H1 (cell line): ENCODE measurements around the gene CBARP.

Experiments
- KDM5A ChIP-seq: fragments of 200-600 bp; IDR thresholded peaks from 2 replicates; pipeline ENCODE4 v1.7.1; 2012; ENCODE audit warnings: mild to moderate bottlenecking, low read length, inconsistent platforms, mixed read lengths
- POLR2A ChIP-seq, 2 experiments: IDR thresholded peaks; 1 replicate in 1 of 2; 2 replicates in 1 of 2; pipeline ENCODE4 v1.6.1; 2011; ENCODE audit warnings: low read depth in 2 of 2, low read length in 2 of 2, mild to moderate bottlenecking in 2 of 2; ENCODE audit errors: control extremely low read depth in 1 of 2
- SIN3A ChIP-seq, 2 experiments: IDR thresholded peaks in 1 of 2; conservative IDR thresholded peaks in 1 of 2; 2 replicates each; pipeline ENCODE4 v1.6.1; 2011 to 2012; ENCODE audit warnings: low read length in 2 of 2, improper control_type of control experiment in 1 of 2, low read depth in 1 of 2, mild to moderate bottlenecking in 1 of 2
- TF ChIP-seq, protein P1 (sequence below), 3 experiments: IDR thresholded peaks; 1 replicate in 2 of 3; 2 replicates in 1 of 3; pipeline versions ENCODE4 v1.5.1 to v1.6.1; 2011; ENCODE audit warnings: low read length in 3 of 3, mild to moderate bottlenecking in 3 of 3, inconsistent platforms in 2 of 3, low read depth in 1 of 3, moderate library complexity in 1 of 3; ENCODE audit not compliant: insufficient read depth in 1 of 3; ENCODE audit errors: control extremely low read depth in 1 of 3
- TF ChIP-seq, protein P2 (sequence below): IDR thresholded peaks from 2 replicates; pipeline ENCODE4 v1.6.1; 2012; ENCODE audit warnings: low read length, inconsistent platforms

- TF ChIP-seq KDM5A (no peak), SIN3A (conservative IDR thresholded peaks at IDR 0.05 in 1 of 2, IDR thresholded peaks at IDR 0.05 in 1 of 2; ENCODE audit: low read depth in 1 of 2, low read length in 2 of 2) (no peak), POLR2A (IDR thresholded peaks at IDR 0.05; ENCODE audit: control extremely low read depth in 1 of 2, low read depth in 2 of 2, low read length in 2 of 2) (no peak)
- TF ChIP-seq, protein P1, sequence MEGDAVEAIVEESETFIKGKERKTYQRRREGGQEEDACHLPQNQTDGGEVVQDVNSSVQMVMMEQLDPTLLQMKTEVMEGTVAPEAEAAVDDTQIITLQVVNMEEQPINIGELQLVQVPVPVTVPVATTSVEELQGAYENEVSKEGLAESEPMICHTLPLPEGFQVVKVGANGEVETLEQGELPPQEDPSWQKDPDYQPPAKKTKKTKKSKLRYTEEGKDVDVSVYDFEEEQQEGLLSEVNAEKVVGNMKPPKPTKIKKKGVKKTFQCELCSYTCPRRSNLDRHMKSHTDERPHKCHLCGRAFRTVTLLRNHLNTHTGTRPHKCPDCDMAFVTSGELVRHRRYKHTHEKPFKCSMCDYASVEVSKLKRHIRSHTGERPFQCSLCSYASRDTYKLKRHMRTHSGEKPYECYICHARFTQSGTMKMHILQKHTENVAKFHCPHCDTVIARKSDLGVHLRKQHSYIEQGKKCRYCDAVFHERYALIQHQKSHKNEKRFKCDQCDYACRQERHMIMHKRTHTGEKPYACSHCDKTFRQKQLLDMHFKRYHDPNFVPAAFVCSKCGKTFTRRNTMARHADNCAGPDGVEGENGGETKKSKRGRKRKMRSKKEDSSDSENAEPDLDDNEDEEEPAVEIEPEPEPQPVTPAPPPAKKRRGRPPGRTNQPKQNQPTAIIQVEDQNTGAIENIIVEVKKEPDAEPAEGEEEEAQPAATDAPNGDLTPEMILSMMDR (IDR thresholded peaks at IDR 0.05; ENCODE audit: control extremely low read depth in 1 of 3, insufficient read depth in 1 of 3, low read depth in 1 of 3, low read length in 3 of 3), result no peak
- TF ChIP-seq, protein P2, sequence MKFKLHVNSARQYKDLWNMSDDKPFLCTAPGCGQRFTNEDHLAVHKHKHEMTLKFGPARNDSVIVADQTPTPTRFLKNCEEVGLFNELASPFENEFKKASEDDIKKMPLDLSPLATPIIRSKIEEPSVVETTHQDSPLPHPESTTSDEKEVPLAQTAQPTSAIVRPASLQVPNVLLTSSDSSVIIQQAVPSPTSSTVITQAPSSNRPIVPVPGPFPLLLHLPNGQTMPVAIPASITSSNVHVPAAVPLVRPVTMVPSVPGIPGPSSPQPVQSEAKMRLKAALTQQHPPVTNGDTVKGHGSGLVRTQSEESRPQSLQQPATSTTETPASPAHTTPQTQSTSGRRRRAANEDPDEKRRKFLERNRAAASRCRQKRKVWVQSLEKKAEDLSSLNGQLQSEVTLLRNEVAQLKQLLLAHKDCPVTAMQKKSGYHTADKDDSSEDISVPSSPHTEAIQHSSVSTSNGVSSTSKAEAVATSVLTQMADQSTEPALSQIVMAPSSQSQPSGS, result no peak
Observed at GRCh38 chr19:1233115-1233667, 4.6 kb downstream of the CBARP start.
